ENCODE results near the gene SORCS2.

SORCS2 gene

GRCh38 chr4:7618361-7618760 lies 426.0 kb downstream of the SORCS2 start:
- in situ Hi-C loops (cut with MboI; ENCODE audit: low sequenced_read_pairs) = no loop called here

GRCh38 chr4:7620086-7620813 lies 427.9 kb downstream of the SORCS2 start:
- in situ Hi-C loops (cut with MboI; ENCODE audit: low sequenced_read_pairs) = no loop called here

- in situ Hi-C loops (cut with MboI; ENCODE audit: low sequenced_read_pairs) = no loop called here
These were observed 428.5 kb downstream of the SORCS2 start for GRCh38 chr4:7620814-7621176.

- in situ Hi-C loops (cut with MboI; ENCODE audit: low sequenced_read_pairs) = no loop called here
These were observed 429.1 kb downstream of the SORCS2 start for GRCh38 chr4:7621252-7622035.

GRCh38 chr4:7622371-7622770 lies 430.0 kb downstream of the SORCS2 start:
- in situ Hi-C loops (cut with MboI; ENCODE audit: low sequenced_read_pairs) = no loop called here

GRCh38 chr4:7623468-7623867 lies 431.1 kb downstream of the SORCS2 start:
- in situ Hi-C loops (cut with MboI; ENCODE audit: low sequenced_read_pairs) = no loop called here

GRCh38 chr4:7624396-7624980 lies 432.1 kb downstream of the SORCS2 start:
- in situ Hi-C loops (cut with MboI; ENCODE audit: low sequenced_read_pairs) = no loop called here

GRCh38 chr4:7625071-7625470 lies 432.7 kb downstream of the SORCS2 start:
- in situ Hi-C loops (cut with MboI; ENCODE audit: low sequenced_read_pairs) = no loop called here

- in situ Hi-C loops (cut with MboI; ENCODE audit: low sequenced_read_pairs) = no loop called here
These were observed 434.2 kb downstream of the SORCS2 start for GRCh38 chr4:7626531-7626930.

- in situ Hi-C loops (cut with MboI; ENCODE audit: low sequenced_read_pairs) = no loop called here
These were observed 435.2 kb downstream of the SORCS2 start for GRCh38 chr4:7627251-7628250.

GRCh38 chr4:7628432-7628831 lies 436.1 kb downstream of the SORCS2 start:
- in situ Hi-C loops (cut with MboI; ENCODE audit: low sequenced_read_pairs) = no loop called here

- in situ Hi-C loops (cut with MboI; ENCODE audit: low sequenced_read_pairs) = no loop called here
These were observed 437.3 kb downstream of the SORCS2 start for GRCh38 chr4:7629501-7630254.

- in situ Hi-C loops (cut with MboI; ENCODE audit: low sequenced_read_pairs) = no loop called here
These were observed 438.4 kb downstream of the SORCS2 start for GRCh38 chr4:7630568-7631287.

GRCh38 chr4:7631288-7632014 lies 439.1 kb downstream of the SORCS2 start:
- in situ Hi-C loops (cut with MboI; ENCODE audit: low sequenced_read_pairs) = no loop called here

GRCh38 chr4:7632341-7632740 lies 440.0 kb downstream of the SORCS2 start:
- in situ Hi-C loops (cut with MboI; ENCODE audit: low sequenced_read_pairs) = no loop called here

- in situ Hi-C loops (cut with MboI; ENCODE audit: low sequenced_read_pairs) = no loop called here
These were observed 440.6 kb downstream of the SORCS2 start for GRCh38 chr4:7632971-7633370.

- in situ Hi-C loops (cut with MboI; ENCODE audit: low sequenced_read_pairs) = no loop called here
These were observed 442.4 kb downstream of the SORCS2 start for GRCh38 chr4:7634661-7635251.

- in situ Hi-C loops (cut with MboI; ENCODE audit: low sequenced_read_pairs) = no loop called here
These were observed 443.3 kb downstream of the SORCS2 start for GRCh38 chr4:7635445-7636239.
